Activated naive CD8-positive, alpha-beta T cell treated with anti-CD3 and anti-CD28 coated beads, Interleukin-2, amount 10 ng/mL, durations not matched to agents 7 days and 5 days (primary cell): ENCODE results near the gene FBXW10. TPM values are rescaled to one million over a fixed set of nuclear protein-coding genes. Genes with fewer than 3 reads are reported as not detected.
"Not testable (repeated sequence)": the region's sequence is repeated elsewhere in the genome, so short reads cannot be mapped to it uniquely, and the experiment has no call there.

Experiments
- ATAC-seq: fragments of 150-1000 bp; cut with Tn5 transposase; one replicate; pipeline ENCODE4 v1.10.0; 2021; ENCODE audit warnings: low read depth, moderate library complexity
- POLR2A ChIA-PET: fragments of 350-600 bp; sonication (Branson Sonifier 250); formaldehyde crosslinking; loops from one replicate; lab custom pipeline; 2021; ENCODE audit warnings: antibody characterized with exemption; lab: Charles Lee
- DNase-seq: peaks from one replicate; pipeline ENCODE4 v3.0.0; 2021
- H3K27ac Mint-ChIP-seq: one replicate; pipeline ENCODE4 v1.8.0; 2022; ENCODE audit warnings: mild to moderate bottlenecking, mixed read lengths
- H3K27me3 Mint-ChIP-seq: one replicate; pipeline ENCODE4 v1.8.0; 2022; ENCODE audit warnings: mild to moderate bottlenecking, moderate library complexity, mixed read lengths
- H3K36me3 Mint-ChIP-seq: one replicate; pipeline ENCODE4 v1.8.0; 2021; ENCODE audit warnings: mild to moderate bottlenecking, mixed read lengths
- H3K4me1 Mint-ChIP-seq: one replicate; pipeline ENCODE4 v1.8.0; 2021; ENCODE audit warnings: mixed read lengths
- H3K4me3 Mint-ChIP-seq: one replicate; pipeline ENCODE4 v1.8.0; 2022; ENCODE audit warnings: mild to moderate bottlenecking, moderate library complexity, mixed read lengths
- H3K9me3 Mint-ChIP-seq: one replicate; pipeline ENCODE4 v1.8.0; 2021; ENCODE audit warnings: mixed read lengths
- total RNA-seq, 2 experiments: library from RNA; stranded (reverse); gene quantifications; one replicate each; pipeline ENCODE4 v1.2.3, GENCODE V29; 2021

The FBXW10 gene
- total RNA-seq, 2 experiments from 2014 or later, result not detected

DNA sequence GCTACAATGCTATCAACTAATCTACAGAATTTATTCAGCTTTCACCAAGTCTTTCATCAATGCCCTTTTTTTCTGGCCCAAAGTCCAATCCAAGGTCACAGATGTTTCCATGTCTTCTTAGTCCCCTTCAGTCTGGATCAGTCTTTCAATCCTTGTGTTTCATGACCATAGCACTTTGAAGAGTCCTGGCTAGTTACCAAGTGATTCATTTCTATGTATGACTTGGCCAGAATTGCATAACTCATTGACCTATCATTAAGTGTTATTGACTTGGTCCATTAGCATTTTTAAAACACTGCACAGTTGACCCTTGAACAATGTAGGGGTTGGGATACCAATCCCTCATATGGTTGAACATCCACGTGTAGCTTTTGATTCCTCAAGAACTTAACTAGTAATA lies 11.4 kb upstream of the FBXW10 start:
- H3K4me1 Mint-ChIP-seq, H3K36me3 Mint-ChIP-seq, ATAC-seq, H3K27ac Mint-ChIP-seq, H3K27me3 Mint-ChIP-seq, DNase-seq, H3K9me3 Mint-ChIP-seq, H3K4me3 Mint-ChIP-seq, POLR2A ChIA-PET: not testable (repeated sequence)

DNA sequence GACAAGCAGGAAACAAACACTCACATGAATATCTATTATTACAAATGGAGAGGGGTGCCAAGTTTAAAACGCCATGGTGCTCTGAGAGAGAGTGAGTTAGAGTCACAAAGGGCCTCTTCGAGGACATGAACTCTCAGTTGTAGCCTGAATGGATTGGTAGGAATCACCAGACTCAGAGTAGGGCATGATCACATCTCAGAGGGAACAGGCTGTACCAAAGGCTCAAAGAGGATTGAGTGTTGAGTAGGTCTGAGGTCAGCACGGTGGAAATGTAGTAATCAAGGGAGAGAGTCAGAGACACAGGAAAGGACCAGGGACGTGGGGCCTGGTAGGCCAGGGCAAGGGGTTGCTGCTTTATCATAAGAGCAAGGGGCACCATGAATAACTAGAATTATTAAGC lies 10.5 kb upstream of the FBXW10 start:
- H3K9me3 Mint-ChIP-seq, H3K4me3 Mint-ChIP-seq, ATAC-seq, DNase-seq, H3K4me1 Mint-ChIP-seq, H3K27me3 Mint-ChIP-seq, H3K27ac Mint-ChIP-seq, H3K36me3 Mint-ChIP-seq, POLR2A ChIA-PET: not testable (repeated sequence)

DNA sequence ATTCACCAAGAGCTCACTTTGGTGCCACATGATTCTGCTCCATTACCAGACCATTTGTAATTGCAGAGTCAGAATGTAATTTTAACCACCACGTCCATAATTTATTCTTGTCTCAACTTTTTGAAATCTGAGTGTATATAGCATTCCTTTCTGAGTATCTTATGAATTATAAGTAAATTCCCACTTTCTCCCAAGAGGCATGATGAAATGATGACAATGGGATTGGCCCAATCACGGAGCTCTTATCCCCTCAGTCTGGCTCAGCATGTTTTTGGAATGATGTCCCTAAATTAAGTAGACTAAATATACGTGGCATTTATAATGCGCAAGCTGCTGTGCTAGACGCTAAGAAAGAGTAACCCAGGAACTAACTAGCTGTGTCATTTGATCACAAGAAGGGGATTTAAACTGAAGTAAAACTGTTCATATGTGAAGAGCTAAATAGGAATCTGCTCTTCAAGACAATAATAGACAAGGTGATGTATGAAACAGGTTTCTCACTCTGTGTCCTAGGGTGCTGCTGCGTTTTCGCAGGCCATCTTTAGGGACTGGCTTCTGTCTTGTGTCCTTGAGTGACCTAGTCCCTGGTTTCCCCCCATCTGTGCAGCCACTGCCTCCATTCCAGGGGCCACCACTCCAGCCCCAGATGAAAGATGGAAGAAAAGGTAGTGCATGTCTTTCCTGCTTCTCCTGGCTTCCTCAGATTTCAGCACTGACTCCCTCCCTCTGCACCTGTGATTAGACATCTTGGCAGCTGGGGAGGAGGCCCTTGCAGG lies 4.0 kb upstream of the FBXW10 start:
- DNase-seq, ATAC-seq, POLR2A ChIA-PET, H3K36me3 Mint-ChIP-seq, H3K27ac Mint-ChIP-seq, H3K4me1 Mint-ChIP-seq, H3K9me3 Mint-ChIP-seq, H3K4me3 Mint-ChIP-seq, H3K27me3 Mint-ChIP-seq: not testable (repeated sequence)

DNA sequence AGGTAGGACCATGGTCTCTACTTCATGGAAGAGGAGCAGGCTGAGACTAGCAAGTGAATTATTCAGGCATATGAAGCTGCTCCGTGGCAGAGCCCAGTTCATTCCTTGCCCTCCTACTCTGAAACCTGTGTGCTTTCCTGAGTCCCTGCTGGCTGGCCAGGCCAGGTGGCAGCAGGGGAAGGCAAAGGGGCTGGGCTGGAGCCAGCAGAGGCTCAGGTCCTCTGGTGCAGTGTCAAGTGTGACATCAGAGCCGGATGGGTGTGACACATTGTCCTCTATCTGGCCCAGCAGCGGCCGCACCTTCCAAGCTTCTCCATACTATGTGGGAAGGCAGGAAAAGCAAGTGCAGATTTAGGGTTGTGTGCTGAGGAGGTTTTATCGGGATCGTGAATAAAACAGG lies 2.6 kb upstream of the FBXW10 start:
- H3K4me3 Mint-ChIP-seq, H3K27ac Mint-ChIP-seq, ATAC-seq, POLR2A ChIA-PET, H3K36me3 Mint-ChIP-seq, H3K4me1 Mint-ChIP-seq, DNase-seq, H3K27me3 Mint-ChIP-seq, H3K9me3 Mint-ChIP-seq: not testable (repeated sequence)

DNA sequence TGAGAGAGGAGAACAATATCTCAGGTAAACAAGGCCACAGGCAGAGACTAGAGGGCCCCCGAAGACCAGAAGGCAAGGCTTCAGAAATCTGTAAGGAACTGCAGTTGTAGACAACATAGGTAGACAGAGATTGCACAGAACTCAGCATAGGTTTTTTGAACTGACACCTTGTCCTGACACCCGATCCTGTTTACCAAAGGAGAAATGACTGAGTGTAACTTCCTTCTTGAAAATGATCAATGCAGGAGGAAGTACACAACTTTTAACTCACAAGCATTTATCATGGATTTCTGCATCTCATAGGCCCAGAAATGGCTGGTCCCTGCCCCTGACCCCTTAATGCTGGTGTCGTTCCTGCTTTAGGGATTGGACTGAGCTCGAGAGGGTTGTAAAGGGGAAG lies 872 bp downstream of the FBXW10 start:
- H3K4me1 Mint-ChIP-seq, DNase-seq, H3K27ac Mint-ChIP-seq, H3K36me3 Mint-ChIP-seq, H3K9me3 Mint-ChIP-seq, H3K4me3 Mint-ChIP-seq, POLR2A ChIA-PET, H3K27me3 Mint-ChIP-seq, ATAC-seq: not testable (repeated sequence)

DNA sequence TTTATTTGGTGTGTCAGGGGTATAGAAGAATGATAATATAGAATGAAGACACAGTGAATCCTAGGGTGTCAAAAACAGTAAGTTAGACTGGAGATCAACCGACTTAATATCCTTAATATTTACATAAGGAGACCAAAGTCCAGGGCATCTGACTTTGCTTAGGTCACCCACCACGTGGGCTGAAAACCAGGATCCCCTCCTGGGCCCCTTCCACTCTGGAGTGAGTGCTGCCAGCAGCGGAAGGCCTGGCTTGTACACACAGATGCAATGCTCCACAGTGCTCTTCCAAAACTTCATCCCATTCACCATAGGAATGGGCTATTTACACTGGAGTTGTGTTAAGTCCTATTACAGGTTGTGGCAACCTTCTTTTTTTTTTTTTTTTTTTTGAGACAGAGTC lies 2.7 kb downstream of the FBXW10 start:
- H3K27ac Mint-ChIP-seq, H3K4me3 Mint-ChIP-seq, H3K36me3 Mint-ChIP-seq, POLR2A ChIA-PET, H3K9me3 Mint-ChIP-seq, H3K4me1 Mint-ChIP-seq, ATAC-seq, H3K27me3 Mint-ChIP-seq, DNase-seq: not testable (repeated sequence)

DNA sequence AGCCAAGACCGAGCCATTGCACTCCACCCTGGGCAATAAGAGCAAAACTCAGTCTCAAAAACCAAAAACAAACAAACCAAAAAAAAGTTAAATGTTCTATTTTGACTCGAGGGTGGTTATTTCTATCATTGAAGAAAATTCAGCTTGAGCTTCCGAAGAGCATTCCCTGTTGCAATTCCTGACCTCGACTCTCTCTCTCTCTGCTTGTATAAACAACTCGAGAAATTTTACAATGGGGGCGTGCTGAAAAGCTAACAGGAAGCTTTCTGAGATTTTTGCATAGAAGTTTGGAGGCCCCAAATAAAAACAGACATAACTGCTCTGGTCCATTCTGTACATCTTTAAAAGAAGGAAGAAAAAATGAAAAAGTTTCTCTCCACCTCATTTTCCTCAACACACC lies 3.6 kb downstream of the FBXW10 start:
- H3K36me3 Mint-ChIP-seq, H3K27ac Mint-ChIP-seq, H3K4me1 Mint-ChIP-seq, H3K4me3 Mint-ChIP-seq, H3K27me3 Mint-ChIP-seq, DNase-seq, ATAC-seq, H3K9me3 Mint-ChIP-seq: not testable (repeated sequence)
- POLR2A ChIA-PET, result interaction anchor here (0.6 kb wide), 1 partner anchor 9 kb away, joined by 3 read pairs; no protein-coding TSS in a partner anchor

DNA sequence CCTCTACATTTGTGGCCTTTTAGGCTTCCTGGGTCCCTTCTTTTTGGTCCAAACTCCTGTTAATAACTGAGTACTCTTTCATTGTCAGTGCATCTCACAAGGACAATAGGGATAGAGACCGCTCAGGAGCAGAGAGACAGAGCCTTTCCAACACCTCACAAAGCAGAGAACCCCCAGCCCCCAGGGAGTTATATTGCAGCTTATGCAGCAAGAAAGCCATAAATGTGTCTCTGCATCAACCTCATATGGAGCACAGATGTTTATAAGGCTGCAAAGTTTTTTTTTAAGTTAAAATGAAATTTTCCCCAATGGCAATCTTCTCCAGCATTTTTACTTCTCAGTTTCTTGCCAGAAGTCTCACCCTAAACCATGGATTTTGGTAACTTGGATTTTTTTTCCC lies 6.4 kb downstream of the FBXW10 start:
- H3K9me3 Mint-ChIP-seq, H3K4me1 Mint-ChIP-seq, H3K36me3 Mint-ChIP-seq, H3K4me3 Mint-ChIP-seq, DNase-seq, H3K27me3 Mint-ChIP-seq, H3K27ac Mint-ChIP-seq, ATAC-seq, POLR2A ChIA-PET: not testable (repeated sequence)

DNA sequence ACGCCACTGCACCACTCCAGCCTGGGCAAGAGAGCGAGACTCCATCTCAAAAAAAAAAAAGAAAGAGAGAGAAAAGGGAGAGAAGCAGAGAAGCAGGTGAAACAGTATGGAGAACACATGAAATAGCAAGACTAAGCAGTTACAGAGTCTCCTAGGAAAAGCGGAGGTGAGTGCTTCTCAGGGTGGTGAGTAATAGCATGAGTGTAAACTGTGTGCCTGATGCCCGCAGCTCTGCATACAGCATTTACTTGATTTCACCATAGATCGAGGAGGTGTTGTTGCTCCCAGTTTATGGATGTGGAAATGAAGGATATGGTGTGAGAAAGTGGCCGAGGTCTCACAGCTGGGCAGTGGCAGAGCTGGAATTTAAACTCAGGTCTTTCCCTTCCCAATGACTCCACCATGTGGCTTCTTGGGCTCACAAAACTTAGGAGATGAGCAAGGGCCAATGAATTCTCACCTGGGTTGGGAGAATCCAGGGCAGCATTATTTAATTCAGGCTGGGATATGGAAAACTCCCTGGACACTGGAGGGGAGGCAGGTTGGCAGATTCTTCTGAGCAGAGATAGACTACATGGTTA lies 10.1 kb downstream of the FBXW10 start:
- not testable (repeated sequence) for H3K27ac Mint-ChIP-seq

DNA sequence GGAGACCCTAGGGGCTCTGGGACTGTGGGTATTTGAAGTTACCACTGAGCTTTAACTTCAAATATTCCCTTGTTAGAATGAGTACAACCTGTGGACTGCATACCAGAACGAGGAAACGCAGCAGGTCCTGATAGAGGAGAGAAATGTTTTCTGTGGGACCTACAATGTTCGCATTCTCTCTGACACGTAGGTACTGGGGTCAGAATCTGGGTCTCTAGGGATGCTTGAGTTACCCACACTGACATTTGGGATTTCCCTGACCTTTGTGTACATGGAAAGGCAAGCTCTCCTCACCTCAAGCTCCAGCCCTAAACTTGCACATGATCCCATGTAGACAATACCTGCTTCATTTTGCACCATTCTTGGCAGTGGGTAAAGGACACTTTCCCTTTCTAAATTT lies 12.1 kb downstream of the FBXW10 start:
- H3K27ac Mint-ChIP-seq, H3K27me3 Mint-ChIP-seq, DNase-seq, H3K36me3 Mint-ChIP-seq, H3K9me3 Mint-ChIP-seq, POLR2A ChIA-PET, ATAC-seq, H3K4me3 Mint-ChIP-seq, H3K4me1 Mint-ChIP-seq: not testable (repeated sequence)

More for the DNA sequence above, 10.1 kb downstream of the FBXW10 start:
- ATAC-seq, H3K36me3 Mint-ChIP-seq, H3K4me1 Mint-ChIP-seq, H3K4me3 Mint-ChIP-seq, H3K27me3 Mint-ChIP-seq, DNase-seq, POLR2A ChIA-PET, H3K9me3 Mint-ChIP-seq: not testable (repeated sequence)

DNA sequence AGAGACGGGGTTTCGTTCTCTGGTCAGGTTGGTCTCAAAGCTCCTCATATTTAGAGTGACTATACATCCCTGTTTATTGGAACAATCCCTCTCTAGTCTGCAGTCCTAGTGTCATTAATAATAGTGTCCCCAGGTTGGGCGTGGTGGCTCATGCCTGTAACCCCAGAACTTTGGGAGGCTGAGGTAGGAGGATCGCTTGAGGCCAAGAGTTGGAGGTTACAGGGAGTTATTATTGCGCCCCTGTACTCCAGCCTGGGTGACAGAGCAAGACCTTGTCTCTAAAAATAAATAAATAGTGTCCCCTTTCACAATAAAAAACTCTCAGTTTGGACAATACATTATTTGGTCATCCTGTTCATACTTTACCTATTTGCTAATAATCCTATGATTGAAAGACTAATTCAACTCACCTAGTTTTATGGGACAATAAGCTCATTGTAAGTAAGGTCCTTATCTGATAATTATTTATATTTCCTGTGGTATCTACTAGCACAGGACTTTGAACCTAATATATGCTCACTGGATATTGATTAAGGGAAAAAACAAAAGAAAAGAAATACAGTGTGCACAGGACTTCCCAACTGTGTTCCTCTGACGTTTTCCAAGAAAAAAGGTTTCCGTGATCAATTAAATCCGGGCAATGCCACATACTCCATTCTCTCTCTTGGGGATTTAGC lies 13.7 kb downstream of the FBXW10 start:
- POLR2A ChIA-PET, H3K9me3 Mint-ChIP-seq, H3K4me1 Mint-ChIP-seq, DNase-seq, H3K36me3 Mint-ChIP-seq, H3K4me3 Mint-ChIP-seq, H3K27ac Mint-ChIP-seq, H3K27me3 Mint-ChIP-seq, ATAC-seq: not testable (repeated sequence)

DNA sequence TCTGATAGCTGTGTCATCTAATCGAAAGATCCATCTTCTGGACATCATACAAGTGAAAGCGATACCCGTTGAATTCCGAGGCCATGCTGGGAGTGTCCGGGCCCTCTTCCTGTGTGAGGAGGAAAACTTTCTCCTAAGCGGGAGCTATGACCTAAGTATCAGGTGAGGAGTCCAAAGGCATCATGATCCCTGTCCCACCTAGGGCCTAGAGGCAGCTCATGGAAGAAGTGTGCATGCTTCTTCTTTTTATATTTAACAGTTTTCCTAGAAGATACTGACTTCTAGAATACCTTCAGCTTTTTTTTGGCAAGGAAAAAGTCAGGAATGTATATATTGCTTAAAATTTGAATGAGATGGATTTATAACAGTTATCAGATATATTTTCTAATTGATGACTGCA lies 14.5 kb downstream of the FBXW10 start:
- H3K27me3 Mint-ChIP-seq, H3K9me3 Mint-ChIP-seq, H3K4me1 Mint-ChIP-seq, H3K27ac Mint-ChIP-seq, H3K4me3 Mint-ChIP-seq, ATAC-seq, DNase-seq, H3K36me3 Mint-ChIP-seq, POLR2A ChIA-PET: not testable (repeated sequence)

DNA sequence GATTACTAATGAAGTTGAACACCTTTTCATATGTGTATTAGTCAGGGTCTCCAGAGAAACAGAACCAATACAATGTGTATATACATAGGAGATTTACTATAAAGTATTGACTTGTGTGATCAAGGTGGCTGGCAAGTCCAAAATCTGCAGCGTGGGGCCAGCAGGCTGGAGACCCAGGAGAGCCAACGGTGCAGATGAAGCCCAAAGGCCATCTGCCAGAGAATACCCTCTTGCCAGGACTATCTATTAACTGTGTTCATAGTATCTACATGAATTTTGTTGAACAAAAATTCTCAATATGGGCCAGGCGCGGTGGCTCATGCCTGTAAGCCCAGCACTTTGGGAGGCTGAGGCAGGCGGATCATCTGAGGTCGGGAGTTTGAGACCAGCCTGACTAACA lies 16.4 kb downstream of the FBXW10 start:
- H3K27ac Mint-ChIP-seq, H3K27me3 Mint-ChIP-seq, H3K9me3 Mint-ChIP-seq, H3K4me1 Mint-ChIP-seq, DNase-seq, H3K4me3 Mint-ChIP-seq, POLR2A ChIA-PET, ATAC-seq, H3K36me3 Mint-ChIP-seq: not testable (repeated sequence)

DNA sequence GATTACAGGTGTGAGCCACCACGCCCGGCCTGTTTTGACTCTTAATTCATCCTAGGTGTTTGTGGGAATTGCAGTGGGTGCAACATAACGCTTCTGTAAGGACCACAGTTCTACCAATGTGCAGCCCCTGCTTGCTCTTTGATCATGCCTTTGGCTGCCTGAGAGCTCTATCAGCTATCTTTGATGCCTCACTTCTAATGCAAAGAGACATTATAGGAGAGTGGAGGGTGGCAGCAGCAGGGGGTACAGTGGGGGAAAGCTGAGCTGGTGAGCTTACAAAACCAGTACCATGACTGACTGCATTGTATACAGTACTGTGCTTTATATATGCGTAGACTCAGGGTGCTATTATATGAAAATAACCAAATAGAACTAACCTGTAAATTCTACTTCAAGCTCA lies 26.7 kb downstream of the FBXW10 start:
- H3K4me3 Mint-ChIP-seq, H3K36me3 Mint-ChIP-seq, DNase-seq, H3K9me3 Mint-ChIP-seq, ATAC-seq, H3K27ac Mint-ChIP-seq, H3K27me3 Mint-ChIP-seq, POLR2A ChIA-PET, H3K4me1 Mint-ChIP-seq: not testable (repeated sequence)
